ENCODE measurements around the gene ZNF497. TPM values are rescaled to one million over a fixed set of nuclear protein-coding genes. Genes with fewer than 3 reads are reported as not detected.

Gene ZNF497
- total and polyA plus RNA-seq, 2 of the 13 experiments (the other 11 are each of a cell fraction or from before 2014, with no cell fraction given): 1.5 to 1.9 TPM

GRCh38 chr19:58385313-58385890 lies 22.9 kb upstream of the ZNF497 start (continued):
- TF ChIP-seq ZBTB40 (IDR thresholded peaks at IDR 0.05) (no peak), ZBTB40 (CRISPR knock-in tag; IDR thresholded peaks at IDR 0.05) (peak; percentile 36; the same call in 1 of the 2 replicates), ZFP41 (CRISPR knock-in tag; IDR thresholded peaks at IDR 0.05; ENCODE audit: borderline replicate concordance) (0 out of 2 replicates have a peak, but pooled peaks have one; percentile 17)
